Measurements from ENCODE around the gene TNFAIP8.

Gene TNFAIP8

DNA sequence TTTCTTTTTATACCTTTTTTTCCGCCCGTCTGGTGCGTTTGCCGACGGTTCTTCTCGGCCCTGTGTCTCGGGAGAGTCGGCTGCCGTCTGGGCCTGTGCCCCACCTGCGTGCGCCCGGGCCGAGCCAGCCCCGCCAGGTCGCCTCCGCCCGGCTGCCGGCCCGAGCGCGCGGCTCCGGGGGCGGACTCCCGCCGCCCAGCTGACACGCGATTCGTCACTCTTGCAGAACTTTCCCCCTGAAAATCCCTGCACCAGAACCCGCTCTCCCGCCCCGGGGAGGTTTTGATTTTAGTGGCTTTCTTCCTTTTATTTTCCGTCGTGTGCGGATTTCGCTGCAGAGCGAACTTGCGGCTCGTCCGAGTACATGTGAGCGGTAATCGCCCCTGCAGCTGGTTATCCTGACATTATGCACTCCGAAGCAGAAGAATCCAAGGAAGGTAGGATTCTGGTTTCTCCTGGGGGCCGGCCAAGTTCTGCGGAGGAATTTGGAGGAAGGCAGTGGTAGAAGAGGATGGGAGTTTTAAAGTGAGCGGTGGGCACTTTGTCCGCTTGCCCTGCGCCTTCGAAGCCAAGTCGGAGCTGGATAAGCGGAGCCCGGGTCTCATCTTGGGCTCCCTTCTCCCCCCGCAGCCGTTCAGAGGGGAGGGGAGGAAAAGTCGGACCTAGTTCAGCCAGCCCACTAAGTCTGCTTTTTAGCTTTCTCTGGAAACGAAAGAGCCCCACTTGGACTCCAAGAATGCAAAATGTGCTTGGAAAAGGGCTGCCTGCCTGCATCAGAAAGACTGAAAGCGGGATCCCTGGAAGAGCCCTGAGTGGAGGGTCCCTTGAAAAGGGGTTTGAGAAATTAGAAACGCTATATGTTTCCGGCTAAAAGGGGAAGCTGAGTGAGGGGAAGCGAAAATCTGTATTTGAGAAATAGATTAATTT lies at the start of gene TNFAIP8:
Gene TNFAIP8, plus strand, starts transcription at position 335 of the 927 bp plus-strand sequence. Its CDS starts 72 bp downstream, at position 407.
- DNase-seq: no peak

DNA sequence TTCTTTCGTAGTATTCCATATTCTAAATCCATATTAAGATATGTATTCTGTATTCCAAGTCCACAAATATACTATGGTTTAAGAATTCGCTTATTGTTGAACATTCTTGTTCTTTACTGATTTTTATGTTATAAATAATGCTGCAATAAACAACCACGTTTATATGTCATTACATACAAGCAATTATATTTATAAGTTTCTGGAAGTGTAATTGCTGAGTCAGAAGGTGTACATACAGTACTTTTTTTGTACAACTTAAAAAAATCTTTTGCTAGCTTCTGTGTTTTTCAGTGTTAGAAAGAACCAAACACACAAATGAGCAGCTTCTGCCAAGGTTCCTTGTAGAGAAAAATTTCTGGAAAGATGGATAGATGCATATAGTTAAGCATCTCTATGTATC lies 48.6 kb upstream of the TNFAIP8 start:
- DNase-seq: no peak

DNA sequence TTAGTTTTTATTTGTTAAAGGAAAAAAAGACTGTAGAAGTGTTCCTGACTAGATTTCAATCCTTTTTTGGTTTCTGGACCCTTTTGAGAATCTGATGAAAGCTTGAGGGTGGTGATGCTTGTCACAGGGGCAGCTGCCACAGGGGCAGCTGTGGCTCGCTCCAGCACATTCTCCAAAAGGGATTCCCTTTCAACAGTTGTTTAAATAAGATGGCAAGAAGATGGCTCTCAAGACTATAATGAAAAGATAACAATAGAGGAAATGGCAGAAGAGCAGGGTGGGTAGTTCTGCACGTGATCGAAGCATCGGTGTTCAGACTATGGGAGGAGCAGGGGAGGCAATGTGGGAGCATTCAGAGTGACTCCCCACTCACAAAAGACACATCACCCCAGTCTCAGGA lies 46.5 kb upstream of the TNFAIP8 start:
- no peak for DNase-seq

DNA sequence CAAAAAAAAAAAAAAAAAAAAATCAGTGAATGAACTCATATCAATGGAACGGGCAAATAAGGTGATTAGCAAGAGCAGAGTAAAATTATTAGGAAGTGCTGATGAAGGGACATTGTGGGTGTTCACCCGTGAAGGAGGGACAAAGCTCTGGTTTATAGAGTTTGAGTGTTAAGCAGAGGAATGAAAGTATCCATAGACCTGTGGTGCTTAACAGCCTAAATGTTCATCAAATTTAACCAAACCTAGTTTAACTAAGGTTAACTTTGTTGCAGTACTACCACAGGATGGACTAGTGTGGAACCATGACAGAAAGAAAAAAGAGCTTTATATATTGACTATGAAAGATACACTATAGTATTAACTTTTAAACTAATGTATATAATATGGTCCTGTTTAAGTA lies 44.1 kb upstream of the TNFAIP8 start:
- no peak for DNase-seq

DNA sequence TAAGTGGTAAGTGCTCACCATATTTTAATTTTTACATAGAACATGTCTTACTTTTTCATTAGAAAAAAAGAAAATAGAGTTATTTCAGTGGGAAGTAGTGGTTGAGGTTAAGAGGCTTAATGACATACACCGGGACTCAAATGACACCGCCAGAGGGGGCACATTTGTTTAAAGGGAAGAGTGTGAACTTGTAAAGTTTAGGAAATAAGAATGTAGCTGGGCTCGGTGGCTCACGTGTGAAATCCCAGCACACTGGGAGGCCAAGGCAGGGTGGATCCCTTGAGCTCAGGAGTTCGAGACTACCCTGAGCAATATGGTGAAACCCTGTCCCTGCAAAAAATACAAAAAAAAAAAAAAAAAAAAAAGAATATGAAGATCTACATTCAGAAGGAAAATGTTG lies 43.4 kb upstream of the TNFAIP8 start:
- DNase-seq: no peak

DNA sequence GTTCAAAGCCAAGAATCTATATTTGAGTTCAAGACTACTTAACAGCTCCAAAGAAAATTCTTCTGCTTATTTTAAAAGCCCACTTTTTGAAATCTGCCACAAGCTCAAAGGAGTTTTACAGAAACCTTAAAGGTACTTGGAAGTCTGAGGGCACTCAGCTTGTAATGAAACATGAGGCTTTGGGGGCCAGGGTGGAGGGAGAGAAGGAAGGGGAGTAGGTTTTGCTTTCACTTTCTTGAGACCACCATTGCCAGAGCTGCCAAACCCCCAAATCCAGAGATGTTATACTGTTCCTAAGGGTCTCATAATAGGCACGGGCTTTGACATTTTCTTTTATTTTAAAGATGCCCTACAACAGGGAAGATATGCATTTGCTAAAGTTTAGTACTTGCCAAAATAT lies 42.6 kb upstream of the TNFAIP8 start:
- no peak for DNase-seq

DNA sequence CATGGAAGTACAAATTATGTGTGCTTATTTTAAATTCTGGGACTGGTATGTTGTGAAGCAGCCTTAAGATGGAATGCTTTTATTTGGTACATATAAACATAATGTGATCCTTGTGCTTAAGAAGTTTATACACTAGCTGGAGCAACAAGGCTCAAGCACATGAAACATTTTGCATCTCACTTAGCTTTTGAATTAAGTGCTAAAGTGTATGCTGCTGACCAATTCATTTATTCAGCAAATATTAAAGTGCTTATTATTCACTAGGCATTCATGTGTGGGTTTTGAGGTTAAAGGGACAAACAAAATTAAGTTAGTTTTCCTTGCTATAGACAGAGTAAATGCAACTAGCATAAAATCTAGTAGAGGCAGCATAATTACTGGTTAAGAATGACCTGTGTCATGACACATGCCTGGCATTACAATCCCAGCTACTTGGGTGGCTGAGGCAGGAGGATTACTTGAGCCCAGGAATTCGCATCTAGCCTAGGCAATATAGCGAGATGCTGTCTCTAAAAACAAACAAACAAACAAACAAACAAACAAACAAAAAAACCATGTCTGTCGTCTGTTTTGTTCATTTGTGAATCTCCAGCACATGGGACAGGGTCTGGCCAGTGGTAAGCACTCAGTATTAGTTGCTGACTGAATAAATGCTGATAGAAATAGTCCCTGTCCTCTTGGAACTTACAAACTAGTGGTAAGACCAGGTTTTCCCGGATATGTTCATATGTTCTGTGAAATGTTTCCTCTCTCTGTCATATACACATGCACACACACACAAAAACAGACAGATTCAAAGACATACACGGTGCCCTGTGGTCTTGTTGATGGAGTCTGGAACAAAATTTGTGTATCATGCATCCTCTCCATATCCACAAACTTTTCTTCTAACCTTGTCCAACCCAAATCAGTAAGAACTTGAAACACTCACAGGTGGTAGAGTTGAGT lies 41.9 kb upstream of the TNFAIP8 start:
- no peak for DNase-seq

DNA sequence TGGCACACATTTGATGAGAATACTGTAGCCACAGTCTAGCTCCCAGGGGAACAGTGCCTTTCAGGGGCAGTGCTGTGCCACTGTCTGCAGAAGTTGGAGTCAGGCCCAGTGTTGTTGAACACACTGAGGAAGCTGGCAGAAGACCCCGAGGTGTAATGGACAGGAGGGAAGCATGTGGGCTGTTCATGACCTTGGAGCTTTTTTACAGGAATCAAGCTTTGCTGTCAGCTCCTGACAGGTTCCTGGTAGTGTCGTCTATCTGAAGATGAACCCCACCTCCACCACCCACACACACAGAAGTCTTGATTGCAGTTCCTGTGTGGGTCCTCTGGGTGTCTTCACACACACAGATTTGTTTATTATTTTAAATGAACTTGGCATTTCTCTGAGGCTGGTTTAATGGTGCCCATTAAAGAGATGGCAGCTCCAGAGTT lies 40.3 kb upstream of the TNFAIP8 start:
- DNase-seq: no peak

DNA sequence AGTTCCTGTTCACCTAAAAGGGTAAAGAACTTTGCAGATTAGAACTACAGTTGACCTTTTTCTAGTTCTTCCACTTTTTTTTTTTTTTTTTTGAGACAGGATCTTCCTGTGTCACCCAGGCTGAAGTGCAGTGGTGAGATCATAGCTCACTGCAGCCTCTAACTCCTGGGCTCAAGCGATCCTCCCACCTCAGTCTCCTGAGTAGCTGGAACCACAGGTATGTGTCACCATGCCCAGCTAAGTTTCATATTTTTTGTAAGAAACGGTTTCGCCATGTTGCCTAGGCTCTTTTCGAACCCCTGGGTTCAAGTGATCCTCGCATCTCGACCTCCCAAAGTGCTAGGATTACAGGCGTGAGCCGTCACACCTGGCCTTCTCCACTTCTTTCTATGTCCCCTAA lies 39.7 kb upstream of the TNFAIP8 start:
- no peak for DNase-seq

DNA sequence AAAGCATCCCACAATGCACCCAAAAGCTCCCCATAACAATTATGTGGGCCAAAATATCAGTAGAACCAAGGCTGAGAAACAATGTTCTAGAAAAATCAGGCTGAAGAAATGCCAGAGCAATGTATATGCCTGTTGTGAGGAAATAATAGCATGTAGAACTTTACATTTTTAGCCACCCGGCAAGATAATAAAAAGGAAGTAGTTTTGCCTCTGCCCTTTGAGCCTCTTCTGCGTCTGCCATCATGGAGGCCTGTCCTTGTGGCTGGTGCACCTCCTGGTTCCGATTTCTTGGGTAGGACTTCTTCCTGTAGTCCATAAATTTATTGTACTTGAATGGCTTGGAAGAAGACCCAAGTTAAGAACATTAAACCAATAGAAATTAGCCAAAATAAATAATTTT lies 38.9 kb upstream of the TNFAIP8 start:
- no peak for DNase-seq

DNA sequence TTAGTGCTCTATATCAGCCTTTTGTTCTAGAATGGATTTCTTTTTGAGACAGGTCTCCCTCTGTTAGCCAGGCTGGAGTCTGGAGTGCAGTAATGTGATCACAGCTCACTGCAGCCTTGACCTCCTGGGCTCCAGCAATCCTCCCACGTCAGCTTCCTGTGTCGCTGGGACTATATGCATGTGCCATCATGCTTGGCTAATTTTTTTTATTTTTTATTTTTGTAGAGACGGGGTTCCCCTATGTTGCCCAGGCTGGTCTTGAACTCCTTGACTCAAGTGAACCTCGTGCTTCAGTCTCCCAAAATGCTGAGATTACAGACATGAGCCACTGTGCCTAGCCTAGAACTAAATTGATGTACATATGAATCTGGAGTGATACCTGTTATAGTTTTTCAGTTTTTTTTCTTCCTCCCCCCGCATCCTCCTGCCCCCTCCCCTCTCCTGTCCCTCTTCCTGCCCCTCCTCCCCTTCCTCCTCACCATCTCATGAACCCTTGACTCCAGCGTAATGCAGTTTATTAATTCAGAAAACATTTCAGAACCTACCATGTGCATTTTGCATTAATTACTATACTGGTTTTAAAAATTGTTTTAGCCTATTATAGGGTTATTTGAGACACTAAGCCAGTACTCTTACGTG lies 37.4 kb upstream of the TNFAIP8 start:
- no peak for DNase-seq

DNA sequence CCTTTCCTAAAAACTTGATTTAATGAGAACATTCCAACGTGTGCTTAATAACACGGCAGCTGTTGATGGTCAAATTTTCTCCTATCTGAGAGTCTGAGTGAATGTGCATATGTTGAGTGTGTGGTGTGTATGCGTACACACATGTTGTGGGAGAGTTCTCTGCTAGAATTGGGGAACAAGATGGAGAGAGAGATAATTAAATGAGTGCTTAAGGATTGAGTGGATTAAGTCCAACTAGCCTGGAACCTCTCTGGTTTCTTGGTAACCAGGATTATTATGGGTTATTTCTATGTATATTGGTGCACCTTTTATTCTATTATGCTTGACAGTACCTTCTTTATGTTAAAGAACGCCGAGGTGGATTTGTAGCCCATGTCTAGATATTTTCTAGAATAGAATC lies 36.4 kb upstream of the TNFAIP8 start:
- no peak for DNase-seq

DNA sequence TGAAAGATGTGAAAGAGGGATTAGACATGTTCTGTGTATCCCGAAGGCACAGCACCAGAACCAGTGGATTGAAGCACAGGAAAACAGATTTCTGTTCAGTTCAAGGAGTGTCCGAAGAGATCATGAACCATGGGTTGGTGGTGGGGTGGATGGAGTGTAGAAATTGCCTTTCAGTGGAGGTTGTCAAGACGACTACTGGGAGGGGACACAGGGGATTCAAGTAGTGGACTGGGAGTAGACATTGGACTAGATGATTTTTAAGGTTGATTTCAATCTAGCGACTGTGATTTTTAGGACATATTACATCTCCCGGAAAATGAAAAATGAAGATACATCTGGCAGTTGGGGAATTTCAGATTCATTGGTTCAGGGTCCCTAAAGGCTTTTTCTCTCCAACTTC lies 35.9 kb upstream of the TNFAIP8 start:
- no peak for DNase-seq

DNA sequence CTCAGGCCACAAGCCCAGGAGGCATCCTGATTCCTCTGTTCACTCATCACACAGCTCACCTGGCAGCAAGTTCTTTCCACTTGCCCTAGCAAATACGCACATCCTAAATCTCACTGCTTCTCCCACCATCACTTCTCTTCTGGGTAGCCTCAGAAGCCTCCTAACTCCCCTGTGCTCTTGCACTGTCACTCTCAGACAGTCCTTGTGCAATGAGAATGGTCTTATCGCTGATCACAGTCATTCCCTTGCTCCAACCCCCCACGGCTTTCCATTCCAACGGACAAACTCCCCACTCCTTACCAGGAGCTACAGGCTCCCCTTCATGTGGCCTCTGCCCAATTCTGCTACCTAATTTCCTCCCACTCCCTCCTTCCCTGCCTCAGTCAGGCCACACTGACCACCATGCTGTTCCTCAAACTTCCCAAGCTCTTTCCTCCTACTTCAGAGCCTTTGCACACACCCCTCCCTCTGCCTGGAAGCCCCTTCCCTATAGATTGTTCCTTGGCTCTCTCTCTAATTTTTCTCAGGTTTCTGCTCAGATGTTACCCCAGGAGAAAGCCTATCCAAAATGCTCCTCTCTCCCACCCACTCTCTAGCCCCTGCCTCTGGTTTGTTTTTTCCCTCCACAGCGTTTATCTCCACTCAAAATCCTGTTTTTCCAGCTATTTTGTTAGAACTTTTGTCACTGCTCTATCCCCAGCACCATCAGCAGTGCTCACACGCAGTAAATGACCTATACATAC lies 34.1 kb upstream of the TNFAIP8 start:
- DNase-seq: no peak

DNA sequence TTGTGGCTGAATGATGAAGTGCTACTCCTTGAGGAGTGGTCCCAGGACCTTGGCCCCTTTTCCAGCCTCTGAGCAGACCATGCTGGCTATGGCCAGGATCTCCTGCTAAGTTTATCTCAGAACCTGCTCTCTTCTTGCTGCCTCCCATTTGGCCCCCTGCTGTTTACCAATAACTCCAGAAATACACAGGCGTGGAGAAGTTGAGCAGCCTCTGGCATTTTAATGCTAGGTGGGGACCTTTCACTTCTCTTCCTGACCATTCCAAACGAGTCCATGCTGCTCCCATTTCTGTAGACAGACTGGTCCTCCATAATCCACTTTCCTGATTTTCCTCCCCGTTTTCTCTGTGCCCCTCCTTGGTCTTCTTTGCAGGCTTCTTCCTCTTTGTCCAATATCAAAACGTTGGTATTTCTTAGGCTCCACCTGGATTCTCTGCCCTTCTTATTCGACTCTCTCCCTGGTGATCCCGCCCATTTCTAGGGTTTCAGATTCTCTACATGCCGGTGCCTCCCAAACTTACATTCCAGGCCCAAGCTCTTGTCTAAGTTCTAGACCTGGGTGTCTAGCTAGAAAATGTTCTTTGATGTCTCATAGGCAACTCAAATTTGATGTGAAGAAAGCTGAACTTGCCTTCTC lies 33.4 kb upstream of the TNFAIP8 start:
- no peak for DNase-seq

DNA sequence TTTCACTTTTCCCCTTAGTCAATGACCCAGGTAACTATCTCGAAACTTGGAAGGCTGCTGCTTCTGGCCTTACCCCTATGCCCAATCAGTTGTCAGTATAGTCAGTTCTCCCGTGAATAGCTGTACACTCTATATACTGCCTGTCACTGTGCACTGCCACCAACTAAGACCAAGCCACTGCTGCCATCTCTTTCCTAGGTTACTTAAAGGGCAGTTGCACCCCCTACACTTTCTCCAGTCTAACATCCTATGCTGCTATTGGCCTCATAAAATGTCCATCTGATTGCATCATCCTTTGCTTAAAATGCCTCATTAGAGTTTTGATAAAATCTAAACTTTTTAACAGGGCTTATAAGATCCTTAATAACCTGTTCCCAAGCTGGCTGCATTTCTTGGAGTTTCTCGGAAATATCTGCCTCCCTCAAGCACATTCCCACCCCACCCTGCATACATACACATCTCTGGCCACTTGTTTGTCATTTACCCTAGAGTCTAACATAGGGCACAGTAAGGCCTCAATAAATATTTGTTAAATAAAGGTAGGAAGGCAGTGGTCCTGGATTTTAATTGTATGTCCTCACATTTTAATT lies 32.8 kb upstream of the TNFAIP8 start:
- no peak for DNase-seq

DNA sequence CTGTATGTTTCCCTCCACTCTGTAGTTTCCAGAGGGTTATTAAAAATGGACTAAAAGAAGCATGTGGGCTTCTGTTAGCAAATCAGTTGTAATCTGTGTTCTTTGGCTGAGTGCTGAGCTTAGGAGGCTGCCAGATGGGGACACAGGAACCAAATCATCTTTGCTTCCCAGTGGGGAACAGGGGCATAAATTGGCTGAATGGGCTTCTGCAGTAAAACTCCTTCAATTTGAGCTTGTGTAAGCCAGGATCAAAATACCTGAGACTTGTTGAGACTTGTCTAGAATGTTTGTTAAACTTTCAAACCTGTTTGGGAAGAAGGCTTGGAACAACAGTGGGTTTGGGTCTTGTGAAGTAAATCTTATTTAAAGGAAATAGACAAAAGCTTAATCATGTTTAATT lies 32.2 kb upstream of the TNFAIP8 start:
- DNase-seq: no peak

DNA sequence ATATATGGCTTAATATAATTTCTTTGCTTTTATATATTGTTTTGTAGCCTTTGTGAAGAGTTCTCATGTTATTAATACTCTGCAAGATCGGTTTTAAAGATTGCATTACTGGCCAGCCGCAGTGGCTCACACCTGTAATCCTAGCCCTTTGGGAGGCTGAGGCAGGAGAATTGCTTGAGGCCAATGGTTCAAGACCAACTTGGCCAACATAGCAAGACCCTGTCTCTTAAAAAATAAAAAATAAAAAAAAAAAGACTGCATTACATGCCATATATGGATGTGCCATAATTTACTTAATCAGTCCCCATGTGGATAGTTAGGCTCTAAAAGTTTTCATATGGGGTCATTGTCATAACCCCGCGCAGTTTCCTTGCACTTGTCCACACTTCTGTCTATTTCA lies 31.0 kb upstream of the TNFAIP8 start:
- DNase-seq: no peak

DNA sequence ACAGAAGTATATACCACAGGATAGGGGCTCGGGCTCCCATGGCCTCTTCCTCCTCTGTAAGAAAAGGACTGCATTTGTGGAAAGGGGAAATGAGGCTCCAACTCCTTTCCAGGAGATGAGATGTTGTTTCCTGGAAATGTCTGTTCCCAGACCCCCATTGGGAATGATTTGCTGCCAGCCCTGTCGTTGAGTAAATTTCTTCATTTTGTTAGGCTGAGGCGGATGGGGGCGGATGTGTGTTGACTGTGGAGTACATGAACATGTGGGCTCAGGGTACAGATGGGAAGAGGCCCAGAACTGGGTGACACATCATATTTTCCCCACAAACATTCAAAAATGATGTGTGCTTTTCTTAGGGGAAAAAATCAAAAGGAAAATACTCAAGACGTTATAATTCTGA lies 28.8 kb upstream of the TNFAIP8 start:
- no peak for DNase-seq

DNA sequence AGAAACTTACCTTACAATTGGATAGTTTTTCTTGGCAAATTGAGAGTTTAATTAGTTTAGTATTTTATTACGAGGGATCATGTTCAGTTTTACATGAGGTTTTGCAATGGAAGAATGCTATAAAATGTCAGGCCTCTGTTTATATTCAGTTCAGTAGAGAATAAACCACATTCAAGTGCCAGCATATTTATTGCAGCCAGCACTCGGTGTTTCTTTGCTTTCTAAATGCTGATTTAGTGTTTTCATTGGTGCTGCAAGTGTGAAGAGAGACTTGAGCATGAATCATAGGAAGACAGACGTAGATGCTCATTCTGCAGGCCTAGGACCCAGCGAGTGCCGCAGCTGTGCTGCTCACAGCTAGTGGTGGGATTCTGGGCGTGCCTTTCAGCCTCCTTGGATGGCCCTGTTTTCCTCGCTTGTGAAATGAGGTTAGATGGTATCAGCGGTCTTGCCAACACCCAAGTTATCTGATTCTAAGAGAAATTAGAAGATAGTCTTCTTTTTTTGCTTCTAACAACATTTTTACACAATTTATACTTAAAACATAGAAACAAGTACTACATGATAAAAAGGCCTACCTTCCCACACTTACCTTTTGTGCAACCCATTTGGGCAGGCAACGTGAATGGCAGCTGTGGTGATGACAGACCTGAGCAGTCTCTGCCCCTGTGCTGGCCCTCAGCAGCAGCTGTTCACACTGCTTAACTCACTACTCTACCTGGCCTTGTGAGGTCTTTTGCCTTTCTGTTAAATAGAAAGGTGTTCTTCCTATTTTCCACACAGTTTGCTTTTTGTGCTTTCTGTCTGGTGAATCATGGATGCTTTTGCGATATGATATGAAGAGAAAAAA lies 26.8 kb upstream of the TNFAIP8 start:
- no peak for DNase-seq

DNA sequence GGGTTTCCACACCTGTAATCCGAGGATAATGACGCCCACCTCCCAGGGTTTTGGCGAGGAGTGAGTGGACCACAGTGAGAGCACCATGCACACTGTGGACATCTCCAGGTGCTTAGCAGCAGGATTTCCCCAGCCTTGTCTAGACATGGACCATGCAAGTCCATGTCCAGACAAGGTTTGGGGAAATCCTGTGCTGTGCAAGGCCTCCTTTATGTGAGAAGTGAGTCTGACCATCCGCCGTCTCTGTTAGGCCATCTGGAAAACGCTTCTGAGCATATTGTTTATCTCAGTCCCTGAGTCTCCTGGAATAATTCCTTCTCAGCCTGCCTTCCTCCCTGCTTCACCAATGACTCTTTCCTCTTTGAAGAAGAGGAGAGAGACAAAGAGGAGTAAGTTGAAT lies 26.2 kb upstream of the TNFAIP8 start:
- no peak for DNase-seq
